K562 (cell line): ENCODE results near the gene PRICKLE3. TPM values are rescaled to one million over a fixed set of nuclear protein-coding genes. Genes with fewer than 3 reads are reported as not detected.
A peak's percentile ranks its signal among the peaks of the same experiment; 100 is the strongest.

Experiments
- CBX8 ChIP-seq: fragments of 200-600 bp; sonication (generic); IDR thresholded peaks from 2 replicates; pipeline ENCODE4 v1.6.1; 2012; ENCODE audit warnings: borderline replicate concordance, mixed run types, low read depth, mild to moderate bottlenecking, moderate library complexity, mixed read lengths, low read length, control low read depth, inconsistent platforms; ENCODE audit not compliant: poor library complexity, severe bottlenecking; ENCODE audit errors: extremely low read depth
- CTCF ChIP-seq, 3 experiments: IDR thresholded peaks in 2 of 3; conservative IDR thresholded peaks in 1 of 3; 2 replicates each; pipeline ENCODE4 v1.5.1; 2011 to 2012; ENCODE audit warnings: low read length in 3 of 3, mild to moderate bottlenecking in 3 of 3, control low read depth in 2 of 3, improper control_type of control experiment in 1 of 3, inconsistent platforms in 1 of 3, low read depth in 1 of 3, mixed read lengths in 1 of 3, moderate library complexity in 1 of 3; ENCODE audit not compliant: insufficient read depth in 2 of 3
- CTCFL ChIP-seq: IDR thresholded peaks from 2 replicates; pipeline ENCODE4 v1.6.1; 2011; ENCODE audit warnings: borderline replicate concordance, low read depth, mild to moderate bottlenecking, moderate library complexity, low read length; ENCODE audit not compliant: insufficient read depth, poor library complexity, severe bottlenecking
- HDAC2 ChIP-seq: fragments of 450-650 bp; IDR thresholded peaks from 2 replicates; pipeline ENCODE4 v1.6.1; 2016; ENCODE audit warnings: mild to moderate bottlenecking
- PRDM10 ChIP-seq: fragments of 450-650 bp; IDR thresholded peaks from 2 replicates; pipeline ENCODE4 v1.6.1; 2018; ENCODE audit not compliant: partially characterized antibody
- ZBTB5 ChIP-seq: fragments of 450-650 bp; IDR thresholded peaks from 2 replicates; pipeline ENCODE4 v1.6.1; 2017; ENCODE audit warnings: antibody characterized with exemption
- ZBTB7A ChIP-seq: IDR thresholded peaks from 2 replicates; pipeline ENCODE4 v1.6.1; 2011; ENCODE audit warnings: low read depth, mild to moderate bottlenecking, low read length, moderate library complexity, borderline replicate concordance; ENCODE audit not compliant: control insufficient read depth
- ZNF263 ChIP-seq: sonication (generic); formaldehyde crosslinking; IDR thresholded peaks from 2 replicates; pipeline ENCODE4 v1.8.0; 2022; ENCODE audit warnings: mild to moderate bottlenecking, missing genetic modification reagents, borderline replicate concordance
- polyA plus RNA-seq, 8 experiments: library from polyadenylated mRNA; depleted of rRNA in 4 of 8; stranded (reverse) in 5 of 8; unstranded in 3 of 8; fragments of >200 nt; fragmentation: Nextera tagmentation in 2 of 8; fragmentation: Illumina TruSeq in 1 of 8; extraction: Ambion mirVana in 2 of 8; extraction: Trizol in 1 of 8; gene quantifications; 2 replicates each; pipeline versions ENCODE4 v1.2.1 to v1.2.3, GENCODE V29; 2011 to 2014; ENCODE audit warnings: inconsistent platforms in 1 of 8, missing spikeins in 1 of 8
- total RNA-seq, 7 experiments: library from RNA; depleted of rRNA in 6 of 7; stranded (reverse); fragments of >200 nt in 6 of 7; fragmentation: Illumina TruSeq in 2 of 7; extraction: Trizol in 2 of 7; gene quantifications; 2 replicates each; pipeline versions ENCODE4 v1.2.1 to v1.2.3, GENCODE V29; 2011 to 2021; ENCODE audit warnings: low replicate concordance in 1 of 7

PRICKLE3 gene
- total and polyA plus RNA-seq, 9 of the 15 experiments (the other 6 are each of a cell fraction or from before 2014, with no cell fraction given): 1.1 to 44.3 (median 14.0) TPM

- peak; percentile 73 for TF ChIP-seq PRDM10
- TF ChIP-seq ZBTB5: no peak
- TF ChIP-seq CBX8: no peak
- TF ChIP-seq CTCFL: peak; percentile 41
- 0 out of 2 replicates have a peak, but pooled peaks have one; percentile 30 for TF ChIP-seq HDAC2
- peak; percentile 44 to 59 (median 54); a peak in 5 of 6 replicates for TF ChIP-seq CTCF (IDR thresholded peaks at IDR 0.05 in 2 of 3, conservative IDR thresholded peaks at IDR 0.05 in 1 of 3; ENCODE audit: insufficient read depth in 2 of 3, low read depth in 1 of 3, low read length in 3 of 3)
- TF ChIP-seq ZBTB7A: peak; percentile 16; the same call in 1 of the 2 replicates
- peak; percentile 89 for TF ChIP-seq ZNF263 (CRISPR knock-in tag)
Observed at GRCh38 chrX:49230500-49231232, 44.5 kb upstream of the PRICKLE3 start (continued).
